KBM-7 (cell line): ENCODE results near the gene PPP1R16B.

Source experiments
- DNase-seq: peaks from one replicate; pipeline ENCODE4 v3.0.0-alpha.2; 2015
- in situ Hi-C: fragments of 300-500 bp; cut with MboI; formaldehyde crosslinking; loops from 2 replicates; pipeline ENCODE4 v1.14.3; 2020; ENCODE audit warnings: low sequenced_read_pairs, low pct_unique_long_range_greater_than_20kb, mixed read lengths

The PPP1R16B gene

DNA sequence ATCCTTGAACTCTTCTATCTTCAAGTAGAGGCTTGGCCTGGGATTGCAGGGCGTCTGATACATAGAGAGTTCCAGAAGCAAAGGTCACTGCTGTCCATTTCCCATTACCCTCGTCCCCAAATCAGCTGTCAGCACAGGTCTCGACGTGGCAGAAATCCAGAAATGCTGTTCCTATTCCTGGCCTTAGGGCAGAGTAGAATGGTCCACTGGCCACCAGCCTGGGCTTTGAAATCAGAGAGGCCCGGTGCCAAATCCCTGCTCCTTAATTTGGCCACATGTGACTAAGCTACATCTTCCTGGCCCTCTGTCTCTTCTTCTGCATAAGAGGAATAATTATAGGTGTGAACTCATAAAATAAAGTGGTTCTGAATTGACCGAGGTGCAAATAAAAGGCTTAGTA, 79.9 kb downstream of the PPP1R16B start:
- in situ Hi-C loops = no loop called here
- no peak for DNase-seq

DNA sequence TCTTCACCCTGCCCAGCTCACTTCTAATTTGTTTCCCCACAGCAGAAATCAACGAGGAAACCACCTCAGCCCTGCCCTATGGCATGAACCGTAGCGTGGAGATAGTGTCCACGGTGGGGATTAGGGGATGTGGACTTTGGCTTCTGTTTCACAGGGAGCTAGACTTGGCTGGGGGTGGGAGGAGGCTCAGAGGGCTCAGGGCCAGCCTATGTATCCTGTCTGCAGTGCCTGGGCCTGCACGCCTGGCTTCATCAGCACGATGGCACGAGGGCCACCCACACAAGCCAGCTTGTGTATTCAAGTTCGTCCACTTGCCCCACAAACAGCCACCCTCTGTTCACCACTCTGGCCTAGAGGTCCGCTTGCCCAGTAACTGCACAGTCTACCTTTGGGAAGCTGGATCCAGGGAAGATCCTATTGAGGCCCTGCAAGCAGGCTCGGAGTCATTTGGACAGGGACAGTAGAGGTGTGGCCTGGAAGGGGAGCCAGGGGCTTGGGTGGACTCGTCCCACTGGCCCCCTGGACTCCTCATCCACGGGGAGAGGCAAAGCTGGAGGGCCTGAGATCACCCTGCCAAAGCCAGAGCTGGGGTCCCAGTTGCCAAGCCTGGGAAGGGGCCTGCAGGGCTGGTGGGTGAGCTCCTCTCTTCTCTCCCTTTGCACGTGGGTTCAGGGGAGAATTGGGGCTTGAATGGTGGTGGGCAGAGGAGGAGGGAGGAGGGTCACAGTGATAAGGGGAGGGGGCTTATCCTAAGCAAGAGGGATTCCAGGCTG, 82.7 kb downstream of the PPP1R16B start:
- no peak for DNase-seq
- in situ Hi-C loops = no loop called here

DNA sequence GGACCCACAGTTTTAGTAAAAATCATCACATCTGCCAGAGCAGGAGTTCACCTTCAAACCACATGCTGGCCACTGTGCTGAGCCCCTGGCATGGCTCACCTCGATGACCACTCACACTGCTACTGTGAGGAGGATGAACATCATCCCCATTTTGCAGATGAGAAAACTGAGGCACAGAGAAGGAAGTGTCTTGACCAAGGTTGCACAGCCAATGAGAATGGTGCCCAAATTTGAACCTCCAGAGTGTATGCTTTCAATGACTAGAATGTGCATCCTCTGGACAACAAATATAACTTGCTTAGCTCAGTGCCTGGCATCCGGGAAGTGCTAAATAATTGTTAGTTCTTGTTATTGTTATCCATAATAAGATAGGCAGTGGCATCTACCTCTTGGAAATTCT, 83.6 kb downstream of the PPP1R16B start:
- in situ Hi-C loops = no loop called here
- DNase-seq = no peak

DNA sequence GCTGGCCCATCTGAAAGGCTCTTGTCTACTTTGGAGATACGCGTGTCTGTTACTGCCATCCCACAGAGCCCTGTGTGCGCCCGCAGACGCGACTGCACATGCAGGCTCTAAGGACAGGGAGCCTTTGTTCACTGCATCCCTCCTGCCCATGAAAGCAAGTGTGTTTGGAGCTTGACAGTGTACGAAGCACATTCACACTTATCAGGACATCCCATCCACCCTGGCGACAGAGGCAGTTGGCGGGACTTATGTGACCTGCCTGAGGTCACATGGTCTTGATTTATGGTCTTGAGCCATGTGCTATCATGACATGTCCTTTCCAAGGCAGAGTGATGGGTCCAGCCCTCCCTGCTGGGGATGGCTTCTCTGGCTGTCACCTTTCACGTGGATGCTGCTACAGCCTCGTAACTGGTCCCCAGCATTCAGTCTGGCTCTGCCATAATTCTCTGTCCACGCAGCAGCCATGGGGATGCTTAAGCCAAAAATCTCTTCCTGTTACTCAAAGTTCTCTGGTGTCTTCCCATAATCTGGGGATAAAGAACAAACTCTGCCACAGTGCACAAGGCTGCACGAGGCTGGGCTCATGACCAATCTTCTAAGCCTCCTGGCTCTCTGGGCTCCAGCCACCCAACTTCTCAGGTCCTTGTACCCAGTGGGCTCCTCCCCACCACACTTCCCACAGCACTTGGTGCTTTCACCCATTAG, 84.4 kb downstream of the PPP1R16B start:
- in situ Hi-C loops = no loop called here
- DNase-seq = no peak

DNA sequence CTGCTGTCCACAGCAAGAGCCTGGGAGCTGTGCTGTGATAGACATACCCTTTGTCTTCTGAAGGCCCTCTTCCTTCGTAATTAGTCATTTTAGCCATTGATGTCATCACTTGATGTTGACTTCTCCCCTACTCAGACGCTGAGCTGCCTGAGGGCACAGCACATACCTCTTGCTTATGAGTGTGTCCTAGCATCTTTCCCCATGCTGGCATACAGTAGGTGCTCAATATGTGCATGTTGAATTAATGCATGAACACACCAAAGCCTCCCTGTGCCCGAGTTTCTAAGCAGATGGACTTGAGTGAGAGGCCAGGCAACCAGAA, 85.0 kb downstream of the PPP1R16B start:
- in situ Hi-C loops = no loop called here
- no peak for DNase-seq

DNA sequence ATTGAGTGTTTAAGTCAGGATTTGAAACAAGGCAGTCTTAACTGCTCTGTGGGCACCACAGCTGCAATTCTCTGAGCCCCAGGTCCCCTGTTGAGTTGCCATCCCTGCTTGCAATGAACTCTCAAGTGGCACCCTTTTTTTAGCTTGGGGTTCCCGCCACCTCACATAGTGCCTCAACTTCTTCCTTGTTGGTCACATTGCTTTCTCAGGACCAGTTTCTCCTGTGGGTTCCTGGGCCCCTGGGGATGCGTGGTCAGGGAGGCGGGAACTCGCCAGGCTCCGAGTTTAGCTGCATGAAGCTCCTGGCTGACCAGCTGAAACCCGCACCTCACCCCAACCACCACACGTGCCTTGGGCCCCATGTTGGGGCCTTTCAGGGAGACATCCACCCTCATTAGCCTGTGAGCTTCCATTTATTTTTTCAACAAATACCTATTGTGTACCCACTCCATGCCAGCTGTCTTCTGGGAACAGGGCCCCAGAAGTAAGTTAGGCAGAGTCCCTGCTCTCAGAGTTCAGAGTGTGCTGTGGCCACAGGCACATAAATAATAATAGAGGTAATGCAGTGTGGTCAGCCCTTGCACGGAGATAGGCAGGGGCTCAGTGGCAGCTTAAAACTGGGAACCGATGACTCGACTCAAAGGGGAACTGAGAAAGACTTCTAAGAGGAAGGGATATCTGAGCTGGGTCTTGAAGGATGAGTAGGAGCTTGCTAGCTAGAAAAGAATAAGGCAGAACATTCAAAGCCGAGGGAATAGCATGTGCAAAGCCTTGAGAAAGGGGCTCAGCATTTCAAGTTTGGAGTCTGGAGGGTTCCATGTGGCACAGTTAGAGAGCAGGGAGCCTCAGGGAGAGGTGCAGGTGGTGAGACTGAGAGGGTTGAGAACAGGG, 86.8 kb downstream of the PPP1R16B start:
- DNase-seq = peak; percentile 61
- in situ Hi-C loops = no loop called here

DNA sequence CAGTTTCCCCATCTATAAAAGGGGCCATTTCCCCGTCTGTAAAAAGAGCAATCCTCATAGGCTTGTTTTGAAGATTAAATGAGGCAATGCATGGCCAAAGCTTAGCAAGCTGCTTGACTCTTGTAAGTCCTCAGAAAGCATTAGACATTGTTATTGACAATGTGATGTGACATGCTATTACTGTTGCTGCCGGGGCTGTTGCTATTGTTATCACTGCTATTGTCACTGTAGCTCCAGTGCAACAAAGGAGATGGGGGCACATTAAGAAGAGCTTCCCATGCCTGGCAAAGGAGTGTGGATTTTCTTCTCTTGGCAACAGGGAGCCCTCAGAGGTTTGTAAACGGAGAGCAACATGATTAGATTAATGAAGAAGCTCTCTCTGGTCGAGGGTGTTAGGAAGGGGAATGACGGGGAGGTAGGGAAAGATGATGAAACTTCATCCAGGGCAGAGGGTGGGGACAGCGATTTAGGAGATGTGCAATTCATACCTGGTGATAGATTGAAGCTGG, 87.6 kb downstream of the PPP1R16B start:
- in situ Hi-C loops = no loop called here
- DNase-seq = no peak

DNA sequence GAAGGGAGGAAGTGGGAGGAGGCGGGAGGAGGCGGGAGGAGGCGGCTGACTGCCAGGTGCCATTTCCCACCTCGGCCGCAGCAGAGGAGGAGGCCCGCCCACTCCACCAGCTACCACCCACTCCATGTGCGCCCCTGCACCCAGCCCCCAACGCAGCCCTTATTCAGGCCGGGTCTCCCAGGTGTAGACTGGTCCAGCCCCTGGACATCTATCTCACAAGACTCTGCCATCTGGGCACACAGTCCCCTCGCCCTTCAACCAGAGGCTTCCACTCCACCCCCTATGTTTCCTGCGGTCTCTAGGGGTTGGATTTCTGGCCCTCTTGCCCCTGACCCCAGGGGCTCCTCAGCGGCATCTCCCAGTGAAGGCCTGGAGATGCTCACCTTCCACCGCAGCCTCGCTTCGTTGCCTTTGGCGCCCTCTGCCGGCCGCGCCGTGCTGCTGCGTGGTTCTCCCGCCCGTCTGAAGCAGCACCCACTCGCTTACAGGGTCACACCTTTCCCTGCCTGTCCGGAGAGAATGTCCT, 88.1 kb downstream of the PPP1R16B start:
- in situ Hi-C loops = no loop called here
- peak; percentile 66 for DNase-seq

DNA sequence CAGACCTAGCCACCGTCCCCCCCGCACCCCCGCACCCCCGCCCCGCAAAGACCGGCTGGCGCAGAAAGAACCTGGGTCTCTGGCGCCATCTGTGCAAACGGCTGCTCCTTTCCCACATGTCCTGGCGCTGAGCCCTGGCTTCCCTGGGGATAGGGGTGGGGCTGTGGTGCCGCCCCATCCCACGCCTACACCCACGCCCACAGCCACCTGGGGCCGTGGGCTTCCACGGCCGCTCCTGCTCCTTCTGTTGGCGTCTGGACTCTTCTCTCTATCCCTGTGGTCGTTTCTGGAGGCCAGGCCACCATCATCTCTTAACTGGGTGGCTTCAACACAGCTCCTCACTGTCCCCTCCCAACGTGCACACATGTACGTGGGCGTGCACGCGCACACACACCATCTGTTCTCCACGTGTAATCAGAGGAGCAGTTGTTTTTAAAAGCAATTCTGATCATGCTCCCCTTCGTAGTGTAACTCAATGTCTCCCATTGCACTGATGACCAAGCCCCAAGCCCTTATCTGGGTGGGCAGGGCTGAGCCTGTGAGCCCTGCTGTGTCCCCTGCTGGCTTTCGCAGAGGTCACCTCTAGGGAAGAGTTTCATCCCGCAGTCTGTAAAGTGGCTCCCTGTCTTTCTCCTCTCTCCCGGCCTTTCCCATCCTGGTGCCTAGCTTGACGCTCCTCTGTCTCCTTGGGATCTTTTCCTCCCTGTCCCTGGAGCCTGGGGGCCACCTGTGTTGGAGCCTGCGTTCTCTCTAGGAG, 88.8 kb downstream of the PPP1R16B start:
- in situ Hi-C loops = no loop called here
- no peak for DNase-seq

DNA sequence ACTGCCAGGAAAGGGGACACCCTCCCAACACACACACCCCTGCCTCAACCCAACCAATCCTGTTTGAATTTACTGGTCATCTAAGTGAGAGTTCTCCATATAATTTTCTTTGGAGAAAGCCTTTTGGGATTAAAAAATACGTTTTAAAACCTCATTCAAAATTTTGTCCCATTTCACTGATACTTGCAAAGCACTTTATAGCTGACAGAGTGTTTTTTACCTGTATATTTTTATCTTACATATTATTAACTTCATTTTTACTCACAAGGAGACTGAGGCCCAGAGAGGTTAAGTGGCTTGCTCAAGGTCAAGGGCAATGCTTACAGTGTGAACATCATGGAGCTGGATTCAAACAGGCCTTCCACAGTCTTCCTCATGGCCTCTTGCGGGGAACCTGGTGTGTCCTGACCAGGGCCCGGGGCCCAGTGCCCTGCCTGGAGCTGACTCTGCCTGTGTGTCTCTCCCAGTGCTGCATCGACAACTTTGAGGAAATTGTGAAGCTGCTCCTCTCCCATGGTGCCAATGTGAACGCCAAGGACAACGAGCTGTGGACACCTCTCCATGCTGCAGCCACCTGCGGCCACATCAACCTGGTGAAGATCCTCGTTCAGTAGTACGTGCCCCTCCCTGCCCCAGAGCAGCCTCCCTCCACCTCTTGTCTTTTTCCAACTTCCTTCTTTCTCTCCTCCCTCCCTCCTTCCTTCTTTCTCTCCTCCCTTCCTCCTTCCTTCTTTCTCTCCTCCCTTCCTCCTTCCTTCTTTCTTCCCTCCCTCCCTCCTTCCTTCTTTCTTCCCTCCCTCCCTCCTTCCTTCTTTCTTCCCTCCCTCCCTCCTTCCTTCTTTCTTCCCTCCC, 89.8 kb downstream of the PPP1R16B start:
- no peak for DNase-seq
- in situ Hi-C loops = no loop called here

DNA sequence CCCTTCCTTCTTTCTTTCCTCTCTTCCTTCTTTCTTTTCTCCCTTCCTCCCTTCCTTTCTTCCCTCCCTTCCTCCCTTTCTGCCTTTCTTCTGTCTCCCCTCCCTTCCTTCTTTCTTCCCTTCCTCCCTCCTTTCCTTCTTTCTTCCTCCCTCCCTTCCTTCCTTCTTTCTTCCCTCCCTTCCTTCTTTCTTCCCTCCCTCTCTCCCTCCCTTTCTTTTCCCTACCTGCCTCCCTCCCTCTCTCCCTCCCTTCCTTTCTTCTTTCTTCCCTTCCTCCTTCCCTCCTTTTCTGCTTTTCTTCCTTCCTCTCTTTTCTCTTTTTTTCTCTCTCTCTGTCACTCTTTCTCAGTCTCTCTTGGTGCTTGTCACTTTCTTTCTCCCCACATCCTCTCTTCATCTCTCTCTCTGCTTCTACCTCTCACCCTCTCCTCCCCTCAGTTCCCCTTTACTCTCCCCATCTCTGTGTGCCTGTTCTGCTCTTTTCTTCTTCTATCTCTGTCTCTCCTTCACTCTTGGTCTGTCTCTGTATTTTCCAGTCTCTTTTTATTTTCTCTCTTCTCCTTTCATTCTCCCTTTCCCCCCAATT, 90.6 kb downstream of the PPP1R16B start:
- in situ Hi-C loops = no loop called here

DNA sequence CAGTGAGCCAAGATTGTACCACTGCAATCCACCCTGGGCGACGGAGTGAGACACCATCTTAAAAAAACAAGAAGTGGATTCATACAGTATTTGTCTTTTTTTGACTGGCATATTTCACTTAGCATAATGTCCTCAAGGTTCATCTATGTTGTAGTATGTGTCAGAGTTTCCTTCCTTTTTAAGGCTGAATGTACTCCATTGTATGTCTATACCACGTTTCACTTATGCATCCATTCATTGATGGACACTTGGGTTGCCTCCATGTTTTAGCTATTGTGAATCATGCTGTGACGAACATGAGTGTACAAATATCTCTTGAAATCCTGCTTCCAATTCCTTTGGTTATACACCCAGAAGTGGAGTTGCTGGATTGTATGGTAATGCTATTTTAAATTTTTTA, 91.8 kb downstream of the PPP1R16B start:
- in situ Hi-C loops = no loop called here
- DNase-seq = no peak

More for the DNA sequence above, 90.6 kb downstream of the PPP1R16B start:
- DNase-seq = no peak

DNA sequence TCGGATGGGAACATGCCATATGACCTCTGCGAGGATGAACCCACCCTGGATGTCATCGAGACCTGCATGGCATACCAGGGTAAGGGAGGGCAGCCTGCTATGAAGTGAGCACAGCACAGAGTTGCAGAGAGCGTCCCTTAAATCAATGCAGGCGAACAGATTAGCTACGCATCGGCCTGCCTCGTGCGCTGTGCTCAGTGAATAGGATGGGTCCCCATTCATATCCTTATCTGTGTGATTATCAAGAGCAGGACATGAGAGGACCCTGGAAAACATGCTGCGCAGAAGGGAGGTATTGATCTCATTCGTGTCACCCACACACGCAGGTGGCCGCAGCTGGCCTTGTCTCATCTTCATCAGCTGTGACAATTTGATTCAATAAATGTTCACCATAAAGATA, 95.1 kb downstream of the PPP1R16B start:
- DNase-seq = no peak
- in situ Hi-C loops = loop anchor here (10.0 kb wide), 1 partner anchor 246 kb away; no protein-coding TSS in a partner anchor

DNA sequence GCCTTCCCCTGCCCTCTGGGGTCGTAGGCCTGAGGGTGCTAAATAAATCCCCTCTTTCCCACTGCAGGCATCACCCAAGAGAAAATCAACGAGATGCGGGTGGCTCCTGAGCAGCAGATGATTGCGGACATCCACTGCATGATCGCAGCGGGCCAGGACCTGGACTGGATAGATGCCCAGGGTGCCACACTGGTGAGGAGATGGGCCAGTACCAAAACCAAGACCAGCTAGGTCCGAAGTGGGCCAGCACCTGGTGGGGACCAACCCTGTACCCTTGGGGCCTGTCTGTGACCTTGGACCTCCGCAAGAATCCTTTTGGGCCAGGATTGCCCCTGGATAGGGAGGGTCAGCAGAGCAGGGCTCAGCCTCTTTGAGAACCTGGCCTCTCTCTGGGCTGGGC, 97.1 kb downstream of the PPP1R16B start:
- in situ Hi-C loops = loop anchor here (10.0 kb wide), 1 partner anchor 248 kb away; no protein-coding TSS in a partner anchor
- DNase-seq = no peak

DNA sequence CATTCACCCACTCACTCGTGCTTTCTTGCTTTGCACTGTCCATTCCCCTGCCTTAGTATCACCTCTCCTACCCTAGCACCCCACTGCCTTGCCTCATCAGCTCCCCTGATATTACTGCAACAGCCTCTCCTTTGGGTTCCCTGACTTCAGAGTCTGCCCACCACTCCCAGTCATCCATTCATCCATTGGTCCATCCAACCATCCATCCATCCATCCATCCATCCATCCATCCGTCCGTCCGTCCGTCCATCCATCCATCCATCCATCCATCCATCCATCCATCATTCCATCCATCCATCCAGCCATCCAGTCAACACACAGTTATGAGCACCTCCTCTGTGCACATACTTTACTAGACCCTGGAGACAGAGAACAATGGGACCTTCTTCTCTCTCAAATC, 97.8 kb downstream of the PPP1R16B start:
- no peak for DNase-seq
- in situ Hi-C loops = loop anchor here (10.0 kb wide), 1 partner anchor 249 kb away; no protein-coding TSS in a partner anchor

DNA sequence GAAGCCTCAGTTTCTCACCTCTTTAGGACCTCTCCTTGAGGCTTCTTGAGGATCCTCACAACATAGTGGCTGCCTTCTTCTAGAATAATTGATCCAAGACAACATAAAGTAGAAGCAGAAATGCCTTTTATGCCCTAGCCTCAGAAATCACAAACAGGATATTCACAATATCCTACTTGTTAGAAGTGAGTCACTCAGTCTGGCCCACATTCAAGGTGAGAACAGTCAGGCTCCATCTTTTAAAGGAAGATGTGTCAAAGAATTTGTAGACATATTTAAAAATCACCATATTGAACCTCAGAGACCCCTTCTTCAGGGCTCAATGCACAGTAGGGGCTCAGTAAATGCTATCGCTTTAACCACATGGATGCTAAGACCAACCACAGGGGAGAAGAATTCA, 99.9 kb downstream of the PPP1R16B start:
- in situ Hi-C loops = loop anchor here (10.0 kb wide), 1 partner anchor 251 kb away; no protein-coding TSS in a partner anchor

DNA sequence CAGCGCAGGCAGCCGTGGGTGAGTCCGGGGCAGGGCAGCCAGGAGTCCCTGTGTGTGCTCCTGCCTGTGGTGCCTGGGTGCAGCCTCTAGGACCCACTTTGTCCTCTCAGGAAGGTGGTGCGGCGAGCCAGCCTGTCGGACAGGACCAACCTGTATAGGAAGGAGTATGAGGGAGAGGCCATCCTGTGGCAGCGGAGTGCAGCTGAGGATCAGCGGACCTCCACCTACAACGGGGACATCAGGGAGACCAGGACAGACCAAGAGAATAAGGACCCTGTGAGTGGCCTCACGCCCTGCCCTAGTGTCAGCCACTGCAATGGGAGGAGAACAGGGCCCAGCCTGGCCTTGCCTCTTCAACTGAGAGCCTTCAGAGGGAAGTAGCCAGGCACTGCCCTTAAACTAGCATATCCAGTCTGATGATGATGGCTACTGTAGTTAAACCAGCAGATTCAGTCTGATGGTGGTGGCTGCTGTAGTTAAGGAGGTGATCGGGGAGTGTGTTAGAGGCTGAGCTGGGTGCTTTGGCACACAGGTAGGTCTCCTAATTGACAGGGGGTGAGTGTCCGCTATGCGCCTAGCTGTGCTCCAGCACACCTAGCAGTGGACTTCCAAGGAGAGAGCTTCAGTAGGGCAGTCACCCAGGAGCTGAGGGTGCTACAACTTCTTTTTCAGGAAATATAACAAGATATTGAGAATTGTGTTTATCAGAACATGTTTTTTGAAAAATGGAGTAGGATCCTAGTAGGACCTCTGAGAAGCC, 102.6 kb downstream of the PPP1R16B start:
- in situ Hi-C loops = loop anchor here (10.0 kb wide), 1 partner anchor 253 kb away; no protein-coding TSS in a partner anchor
- DNase-seq = no peak

More for the DNA sequence above, 99.9 kb downstream of the PPP1R16B start:
- no peak for DNase-seq
